ENCODE measurements around the gene DLGAP1. TPM values are rescaled to one million over a fixed set of nuclear protein-coding genes. Genes with fewer than 3 reads are reported as not detected.

Gene DLGAP1
- total and polyA plus RNA-seq, 2 of the 13 experiments (the other 11 are each of a cell fraction or from before 2014, with no cell fraction given): 0.01 TPM; not detected in 1

- H2AFZ ChIP-seq (ENCODE audit: low read length): no peak overlapping the region
- peaks cover 0 to 3% of the 10 kb centered on the region in 2 experiments; a peak in 1 of 5 replicates for H3K27me3 ChIP-seq (ENCODE audit: control insufficient read depth in 1 of 2, insufficient read depth in 2 of 2, low read length in 2 of 2)
- in situ Hi-C loops (cut with HindIII; ENCODE audit: extremely low pct_ligation_motif_present, low pct_unique_long_range_greater_than_20kb) (no loop called here), intact Hi-C loops (cut with micrococcal nuclease; ENCODE audit: unreplicated experiment) (no loop called here)
- no peaks in the 10 kb centered on the region for H3K4me1 ChIP-seq (ENCODE audit: insufficient read depth, low read length)
- no peak overlapping the region for H3K4me3 ChIP-seq (replicated peaks in 1 of 3; ENCODE audit: insufficient read depth in 1 of 3, low read depth in 2 of 3, low read length in 3 of 3)
- H3K27ac ChIP-seq (ENCODE audit: extremely low read length, insufficient read depth, low read length): no peak overlapping the region
- WGBS (ENCODE audit: low lambda C conversion rate): under 1% methylated on average over 9 of the region's 9 CpGs
- no peaks in the 10 kb centered on the region for H3K79me2 ChIP-seq (ENCODE audit: insufficient read depth, low read length)
- H3K9ac ChIP-seq (ENCODE audit: insufficient read depth, low read depth, low read length): no peak overlapping the region
- DNase-seq (ENCODE audit: low spot score) (no peak), ATAC-seq (no peak), FAIRE-seq (no peak)
- POLR2A ChIA-PET: no interaction called here
- no peaks in the 10 kb centered on the region for H4K20me1 ChIP-seq (ENCODE audit: insufficient read depth, low read length)
- TF ChIP-seq REL (CRISPR knock-in tag; conservative IDR thresholded peaks at IDR 0.05): no peak
- no peak for TF ChIP-seq NFYB (CRISPR knock-in tag; IDR thresholded peaks at IDR 0.05)
- no peak for TF ChIP-seq CERS6 (CRISPR knock-in tag; IDR thresholded peaks at IDR 0.05)
- TF ChIP-seq MEF2D (CRISPR knock-in tag; IDR thresholded peaks at IDR 0.05): no peak
- no peak for TF ChIP-seq SOX6 (IDR thresholded peaks at IDR 0.05)
- no peak for TF ChIP-seq SOX6 (CRISPR knock-in tag; IDR thresholded peaks at IDR 0.05)
- TF ChIP-seq GATA4 (IDR thresholded peaks at IDR 0.05; ENCODE audit: borderline replicate concordance, low read depth): no peak
- no peak for TF ChIP-seq ZNF10 (CRISPR knock-in tag; IDR thresholded peaks at IDR 0.05; ENCODE audit: borderline replicate concordance, low read depth)
- no peak for TF ChIP-seq GTF2F1 (IDR thresholded peaks at IDR 0.05; ENCODE audit: low read length)
- TF ChIP-seq SIX4 (CRISPR knock-in tag; IDR thresholded peaks at IDR 0.05): no peak
- no peak for TF ChIP-seq MIXL1 (CRISPR knock-in tag; IDR thresholded peaks at IDR 0.05)
- TF ChIP-seq ZFP36L2 (CRISPR knock-in tag; IDR thresholded peaks at IDR 0.05): no peak
- no peak for TF ChIP-seq TCF7L2 (IDR thresholded peaks at IDR 0.05; ENCODE audit: low read depth, low read length)
- no peak for TF ChIP-seq ZNF224 (CRISPR knock-in tag; IDR thresholded peaks at IDR 0.05)
- no peak for TF ChIP-seq SYNCRIP (IDR thresholded peaks at IDR 0.05; ENCODE audit: insufficient read depth, low read depth, low read length)
- H3K9me3 ChIP-seq (ENCODE audit: low read length): no peaks in the 10 kb centered on the region
- CTCF ChIA-PET (ENCODE audit: low intra/inter-chr PET ratio, low total read pairs): no interaction called here
- no peak overlapping the region for H3K4me2 ChIP-seq (ENCODE audit: low read depth, low read length)
- no peaks in the 10 kb centered on the region for H3K36me3 ChIP-seq (replicated peaks in 1 of 2; ENCODE audit: control insufficient read depth in 1 of 2, insufficient read depth in 2 of 2, low read length in 2 of 2)
- no TSS peak for BruUV-seq (replicated peaks)
These were observed 101.2 kb downstream of the DLGAP1 start for GRCh38 chr18:4353853-4354418.

All from HepG2 (cell line).